Inflammatory macrophage (primary cell): ENCODE results near the gene CRYZ.

Experiments
- DNase-seq, 2 donors: peaks; one replicate each; pipeline ENCODE4 v3.0.0-alpha.2; 2020 to 2022

CRYZ gene

DNA sequence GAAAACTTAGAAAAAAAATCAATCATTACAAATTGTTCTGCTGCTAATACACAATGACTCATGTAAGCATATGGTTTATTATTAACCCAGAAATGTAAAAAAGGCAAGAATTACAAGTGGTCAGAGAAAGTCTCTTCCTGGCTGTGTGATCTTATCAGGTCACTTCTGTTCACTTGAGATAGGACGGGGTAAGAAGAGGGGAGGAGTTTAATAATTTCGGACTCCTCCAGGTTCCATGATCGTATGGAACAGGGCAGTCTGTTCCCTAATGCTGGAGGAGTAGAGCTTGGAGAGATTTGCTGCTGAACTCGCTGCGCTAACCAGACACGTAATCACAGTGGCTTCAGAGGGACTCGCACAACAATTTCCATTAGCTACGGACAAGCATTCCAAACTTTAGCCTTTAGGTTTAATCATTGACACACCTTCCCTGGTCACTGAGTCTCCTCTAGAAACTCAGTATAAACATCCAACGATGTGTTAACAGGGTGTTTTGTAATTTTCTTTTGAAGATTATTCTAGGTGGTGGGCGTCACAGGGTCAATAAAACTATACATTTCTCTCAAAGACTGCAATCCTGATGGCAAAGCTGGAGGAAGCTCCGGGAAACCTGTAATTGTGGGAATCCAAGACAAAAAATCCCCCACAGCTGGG lies 1.3 kb downstream of the CRYZ start:
- DNase-seq: no peak

DNA sequence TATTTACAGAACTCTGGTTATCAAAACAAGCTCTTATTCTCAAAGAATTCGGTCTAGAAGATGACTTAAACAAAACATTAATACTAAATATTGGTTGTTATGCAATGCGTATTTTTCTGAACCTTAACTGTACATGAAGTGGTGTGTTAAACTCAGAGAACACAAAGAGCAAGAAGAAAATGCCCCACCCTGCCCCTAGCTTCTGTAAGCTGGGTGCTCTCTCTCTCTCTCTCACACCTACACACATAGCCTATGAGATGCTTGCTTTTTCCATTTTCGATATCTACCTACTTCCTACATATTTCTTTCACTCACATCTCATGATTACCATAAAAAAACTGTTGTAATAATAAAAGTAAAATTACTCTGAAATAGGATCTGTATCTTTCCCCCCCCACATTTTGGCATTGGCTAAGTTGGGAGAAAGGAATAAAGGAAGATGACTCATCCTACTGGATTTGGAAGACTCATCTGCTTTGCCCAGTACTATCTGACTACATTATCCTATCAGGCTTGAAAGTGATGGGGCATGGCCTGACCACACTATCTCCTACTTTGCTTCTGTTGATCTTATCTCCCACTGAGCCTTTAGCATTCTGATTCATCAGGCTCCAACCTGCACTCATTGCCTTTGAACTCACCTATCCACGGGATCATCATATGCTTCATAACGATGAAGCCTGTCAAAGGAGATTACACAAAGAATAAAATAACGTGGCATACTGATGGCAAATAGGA lies 2.9 kb downstream of the CRYZ start:
- DNase-seq: no peak

DNA sequence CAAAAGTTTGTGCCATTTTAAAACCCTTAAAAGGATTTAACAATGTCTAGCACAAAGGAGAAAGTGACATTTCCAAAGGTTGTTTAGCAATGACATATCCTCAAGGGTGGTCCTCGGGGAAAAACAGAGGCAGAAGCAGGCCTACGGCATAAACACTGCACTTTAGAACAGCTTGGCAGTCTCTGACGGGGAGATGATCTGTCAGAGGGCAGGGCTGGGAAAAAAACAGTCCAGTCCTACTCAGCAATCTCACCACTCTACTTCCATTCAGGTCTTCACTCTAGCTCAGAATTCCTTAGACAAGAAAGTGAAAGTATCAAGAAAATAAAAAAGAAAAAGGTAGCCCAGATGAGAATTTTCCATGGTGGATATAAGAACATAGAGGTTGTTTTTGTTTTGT lies 4.1 kb downstream of the CRYZ start:
- no peak for DNase-seq

DNA sequence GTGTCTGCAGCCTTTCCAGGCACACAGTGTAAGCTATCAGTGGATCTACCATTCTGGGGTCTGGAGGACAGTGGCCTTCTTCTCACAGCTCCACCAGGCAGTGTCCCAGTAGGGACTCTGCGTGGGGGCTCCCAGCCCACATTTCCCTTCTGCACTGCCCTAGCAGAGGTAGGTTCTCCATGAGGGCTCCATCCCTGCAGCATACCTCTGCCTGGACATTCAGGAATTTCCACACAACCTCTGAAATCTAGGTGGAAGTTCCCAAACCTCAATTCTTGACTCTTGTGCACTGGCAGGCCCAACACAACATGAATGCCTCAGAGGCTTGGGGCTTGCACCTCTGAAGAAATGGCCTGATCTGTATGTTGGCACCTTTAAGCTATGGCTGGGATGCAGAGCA lies 6.8 kb downstream of the CRYZ start:
- DNase-seq: no peak

DNA sequence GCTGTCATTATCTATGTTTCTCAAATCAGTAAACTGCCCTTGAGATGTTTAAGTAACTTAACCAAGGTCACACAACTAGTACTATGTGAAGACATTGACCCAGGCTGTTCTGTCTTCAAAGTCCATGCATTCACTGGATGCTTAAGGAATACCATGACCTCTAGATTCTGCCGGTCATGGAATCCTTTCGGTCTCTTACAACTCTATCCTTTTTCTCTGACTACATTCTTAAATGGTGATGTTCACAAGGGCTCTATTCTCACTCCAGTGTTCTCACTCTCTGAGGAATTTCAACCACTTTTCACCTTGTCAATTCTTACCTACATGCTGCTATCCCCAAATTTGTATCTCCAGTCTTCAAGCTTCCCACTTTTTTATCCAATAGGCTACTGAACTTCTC lies 15.2 kb downstream of the CRYZ start:
- no peak for DNase-seq

DNA sequence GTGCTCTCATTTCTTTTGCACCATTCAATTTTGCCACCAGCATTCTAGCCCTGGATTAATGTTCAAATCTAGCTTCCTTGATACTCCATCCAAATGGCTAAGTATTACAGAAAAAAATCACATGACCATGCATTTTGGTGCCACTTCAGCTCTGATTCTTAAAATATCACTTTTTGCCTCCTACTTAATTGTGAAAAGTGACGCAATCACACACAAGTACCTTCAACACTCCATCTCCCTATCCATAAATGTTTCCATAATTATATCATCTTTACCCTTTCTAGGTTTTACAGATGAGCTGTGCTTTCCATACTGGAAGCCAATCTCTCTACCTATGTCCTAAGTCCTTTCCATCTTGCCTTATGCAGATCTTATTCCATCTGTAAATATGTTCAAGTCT lies 16.0 kb downstream of the CRYZ start:
- DNase-seq: no peak

DNA sequence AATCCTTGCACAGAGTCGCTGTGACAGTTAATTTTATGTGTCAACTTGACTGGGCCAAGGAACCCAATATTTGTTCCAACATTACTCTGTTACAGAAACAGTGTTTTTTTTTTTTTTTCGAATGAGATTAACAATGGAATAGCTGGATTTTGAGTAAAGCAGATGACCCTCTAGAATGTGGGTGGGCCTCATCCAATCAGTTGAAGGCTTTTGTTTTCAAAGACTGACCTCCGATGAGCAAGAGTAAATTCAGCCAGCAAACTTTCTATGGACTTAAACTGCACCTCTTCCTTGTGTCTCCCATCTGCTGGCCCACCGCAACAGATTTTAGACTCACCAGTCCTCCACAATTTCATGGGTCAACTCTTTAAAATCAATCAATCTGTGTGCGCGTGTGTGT lies 17.0 kb downstream of the CRYZ start:
- DNase-seq: no peak

DNA sequence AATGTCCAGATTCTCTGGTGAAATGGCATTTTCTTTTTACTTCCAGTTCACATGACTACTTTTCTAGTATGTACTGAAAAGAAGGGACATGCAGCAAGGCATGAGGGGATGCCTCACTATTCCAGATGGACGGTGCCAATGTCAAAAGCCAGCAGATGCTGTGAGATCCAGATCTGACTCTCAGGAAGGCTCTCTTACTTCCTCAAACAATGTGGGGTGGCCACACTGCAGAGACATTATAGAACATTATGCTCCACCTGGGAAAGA lies 17.7 kb downstream of the CRYZ start:
- DNase-seq: no peak

DNA sequence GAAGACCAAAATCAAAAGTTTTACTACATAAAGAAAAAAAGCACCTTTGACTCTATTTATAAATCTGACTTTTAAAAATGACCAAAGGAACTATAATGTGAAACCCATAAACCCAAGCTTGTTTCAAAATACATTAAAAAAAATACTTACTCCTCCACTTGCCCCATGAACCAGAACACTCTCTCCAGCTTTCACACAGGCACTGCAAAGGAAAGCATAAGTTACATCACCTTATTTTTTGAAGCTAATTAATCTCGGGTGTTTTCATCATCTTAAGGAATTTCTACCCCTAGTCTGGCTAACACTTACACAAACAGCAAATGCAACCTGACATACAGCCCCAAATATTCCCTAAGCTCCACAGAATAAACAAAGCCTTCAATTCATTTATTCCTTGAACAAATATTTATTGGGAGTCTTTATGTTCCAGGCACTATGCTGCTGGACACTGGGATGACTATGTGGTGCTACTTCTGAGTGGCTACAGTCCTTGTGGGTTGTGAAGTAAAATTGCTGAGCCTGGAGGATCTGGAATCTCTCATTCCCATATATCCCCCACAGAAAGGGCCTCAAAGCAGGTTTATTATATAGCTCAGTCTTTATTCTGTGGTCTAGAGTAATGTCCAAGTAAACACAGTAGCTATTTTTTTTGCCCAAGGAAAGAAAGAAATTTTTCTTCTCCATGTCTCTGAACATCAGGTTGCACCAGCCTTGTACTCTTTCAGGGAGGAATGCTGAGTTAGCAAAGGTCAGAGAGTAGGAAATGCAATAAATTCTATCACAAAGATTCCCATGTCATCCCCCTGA lies 18.2 kb downstream of the CRYZ start:
- DNase-seq: no peak

DNA sequence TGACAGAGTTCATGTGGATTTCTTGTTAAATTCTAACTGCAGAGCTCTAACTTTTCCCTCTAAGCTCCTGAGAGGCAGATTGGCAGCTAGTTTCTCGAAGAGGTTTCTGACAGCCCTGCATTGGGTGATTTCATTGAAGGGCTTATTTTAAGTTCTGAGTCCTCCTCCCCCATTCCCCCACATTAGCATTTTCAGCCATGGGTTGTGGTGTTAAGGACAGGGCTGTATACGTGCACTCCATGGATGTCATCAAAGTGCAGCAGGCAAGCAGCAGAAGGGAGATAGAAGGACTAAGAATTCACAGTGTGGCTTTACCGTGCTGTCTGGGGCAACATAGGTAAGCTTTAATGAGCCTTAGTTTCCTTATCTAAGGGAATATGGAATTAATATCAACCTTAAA lies 19.0 kb downstream of the CRYZ start:
- no peak for DNase-seq

DNA sequence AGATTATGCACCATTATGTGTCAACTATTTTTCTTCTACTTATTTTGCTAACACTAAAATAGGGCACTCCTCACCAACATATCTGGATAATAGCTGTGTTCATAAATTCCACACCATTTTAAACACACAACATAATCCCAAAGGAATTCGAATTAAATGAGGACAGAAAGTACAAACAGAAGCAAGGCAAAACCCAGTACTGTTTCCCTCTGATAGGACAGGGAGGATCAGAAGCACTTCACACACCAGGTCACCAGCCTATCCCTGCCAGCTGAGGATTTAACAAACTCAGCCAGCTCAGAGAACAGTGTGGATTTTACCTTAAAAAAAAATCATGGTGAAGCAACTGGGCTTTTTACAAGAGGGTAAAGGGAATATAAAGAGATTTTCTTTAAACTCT lies 20.0 kb downstream of the CRYZ start:
- DNase-seq: no peak

DNA sequence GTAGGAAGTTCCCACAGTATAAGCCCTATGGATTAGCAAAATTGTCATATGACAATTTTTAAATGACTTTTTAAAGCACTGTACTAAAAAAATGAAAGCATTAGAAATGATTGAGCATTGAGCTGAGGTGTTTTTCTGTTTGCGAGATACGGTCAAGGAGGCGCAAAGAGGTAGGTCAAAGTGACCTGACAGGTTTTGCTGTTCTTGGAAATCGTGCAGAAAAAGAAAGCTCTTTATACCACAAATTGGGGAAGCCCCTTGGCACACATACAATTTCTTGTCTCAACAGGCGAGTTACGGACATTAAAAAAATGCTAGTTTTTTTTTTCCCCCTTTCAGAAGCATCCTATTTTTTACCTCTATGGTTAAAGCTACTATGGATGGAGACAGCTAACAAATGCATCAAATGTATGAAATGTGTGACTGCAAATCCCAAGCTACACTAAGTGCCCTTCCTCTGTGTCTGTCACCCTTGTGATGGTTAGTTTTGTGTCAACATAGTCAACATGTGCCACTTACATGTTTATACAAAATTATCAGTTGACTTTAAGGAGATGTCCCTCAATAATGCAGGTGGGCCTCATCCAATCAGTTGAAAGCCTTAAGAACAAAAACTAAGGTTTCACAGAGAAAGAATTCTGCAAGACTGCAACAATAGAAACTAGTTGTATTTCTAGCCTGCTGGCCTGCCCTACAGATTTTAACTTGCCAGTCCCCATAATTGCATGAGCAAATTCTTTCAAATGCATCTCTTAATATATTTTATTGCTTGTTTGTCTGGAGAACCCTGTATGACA lies 29.3 kb downstream of the CRYZ start:
- no peak for DNase-seq

DNA sequence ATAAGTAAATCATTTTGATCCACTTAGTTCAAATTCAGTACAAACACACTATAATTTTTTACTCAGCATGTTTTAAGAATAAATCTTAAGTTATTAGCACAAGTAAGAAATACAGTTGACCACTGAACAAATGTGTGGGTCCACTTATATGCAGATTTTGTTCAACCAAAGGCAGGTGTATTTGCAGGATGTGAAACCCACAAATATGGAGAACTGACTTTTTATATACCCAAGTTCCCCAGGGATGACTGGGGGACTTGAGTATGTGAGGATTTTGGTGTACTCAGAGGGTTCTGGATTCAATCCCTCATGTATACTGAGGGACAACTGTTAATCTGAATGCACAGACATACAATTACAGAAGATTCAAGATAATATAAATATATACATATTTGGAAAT lies 33.5 kb downstream of the CRYZ start:
- no peak for DNase-seq

DNA sequence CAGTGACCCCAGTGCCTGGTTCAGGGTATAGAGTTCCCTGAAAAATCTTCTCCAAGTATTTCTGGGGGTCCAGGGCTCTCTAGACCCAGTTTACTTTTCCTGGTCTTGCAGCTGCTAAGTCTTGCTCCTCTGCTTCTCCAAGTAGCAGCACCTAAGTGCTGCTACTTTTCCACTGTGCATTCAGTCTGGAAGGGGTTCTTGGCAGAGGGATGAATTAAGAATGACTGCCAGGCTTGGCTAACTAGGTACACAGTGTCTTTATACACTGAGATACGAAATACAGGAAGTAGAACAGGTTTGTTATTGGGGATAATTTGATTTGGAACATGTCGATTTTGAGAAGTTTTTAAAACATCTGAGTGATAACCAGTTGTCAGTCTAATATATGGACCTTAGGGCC lies 35.0 kb downstream of the CRYZ start:
- no peak for DNase-seq

DNA sequence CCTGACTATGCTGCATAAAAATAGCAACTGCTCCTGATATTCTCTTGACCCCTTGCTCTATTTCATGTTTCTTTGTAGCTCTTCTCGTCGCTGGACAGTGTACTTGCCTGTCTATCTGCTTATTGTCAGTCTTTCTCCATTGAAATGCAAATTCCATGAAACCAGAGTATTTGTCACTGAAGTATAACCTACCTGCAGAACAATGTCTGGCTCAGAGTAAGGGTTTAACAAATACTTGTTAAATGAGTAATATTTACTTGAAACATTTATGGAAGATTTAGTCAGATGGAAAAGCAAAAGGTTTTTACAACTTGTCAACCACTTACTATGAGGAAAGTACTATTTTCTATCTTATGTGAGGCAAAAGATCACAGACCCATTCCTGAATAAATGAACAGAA lies 39.4 kb downstream of the CRYZ start:
- DNase-seq: no peak

DNA sequence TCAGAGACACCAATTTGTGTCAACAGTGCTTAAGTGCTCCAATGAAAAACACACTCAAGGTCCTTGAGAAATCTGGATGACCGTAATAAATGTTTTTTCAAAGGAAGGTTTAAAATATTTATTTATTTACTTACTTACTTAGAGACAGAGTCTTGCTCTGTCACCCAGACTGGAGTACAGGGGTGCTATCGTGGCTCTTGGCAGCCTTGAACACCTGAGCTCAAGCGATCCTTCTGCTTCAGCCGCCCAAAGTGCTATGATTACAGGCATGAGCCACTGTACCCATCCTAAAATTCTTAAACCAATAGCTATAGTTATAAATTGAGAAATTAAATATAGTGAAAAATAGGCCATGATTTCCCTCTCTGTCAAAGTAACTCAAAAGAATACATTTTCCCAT lies 41.9 kb downstream of the CRYZ start:
- DNase-seq: no peak

DNA sequence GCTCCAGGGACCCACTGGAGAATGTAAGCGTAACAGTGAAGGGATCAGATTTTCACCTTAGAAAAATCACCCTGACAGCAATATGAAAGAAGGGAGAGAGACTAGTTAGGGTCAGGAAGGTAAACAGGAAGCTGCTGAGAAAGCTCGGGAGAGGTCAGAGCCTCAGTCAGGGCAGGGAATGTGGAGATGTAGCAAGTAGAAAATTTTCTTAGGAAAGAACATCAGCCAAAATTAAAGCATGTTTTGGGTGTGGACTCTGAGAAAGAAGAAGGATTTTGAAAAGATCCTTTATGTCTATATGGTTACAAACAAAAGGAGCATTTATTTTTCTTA lies 42.5 kb downstream of the CRYZ start:
- no peak for DNase-seq

DNA sequence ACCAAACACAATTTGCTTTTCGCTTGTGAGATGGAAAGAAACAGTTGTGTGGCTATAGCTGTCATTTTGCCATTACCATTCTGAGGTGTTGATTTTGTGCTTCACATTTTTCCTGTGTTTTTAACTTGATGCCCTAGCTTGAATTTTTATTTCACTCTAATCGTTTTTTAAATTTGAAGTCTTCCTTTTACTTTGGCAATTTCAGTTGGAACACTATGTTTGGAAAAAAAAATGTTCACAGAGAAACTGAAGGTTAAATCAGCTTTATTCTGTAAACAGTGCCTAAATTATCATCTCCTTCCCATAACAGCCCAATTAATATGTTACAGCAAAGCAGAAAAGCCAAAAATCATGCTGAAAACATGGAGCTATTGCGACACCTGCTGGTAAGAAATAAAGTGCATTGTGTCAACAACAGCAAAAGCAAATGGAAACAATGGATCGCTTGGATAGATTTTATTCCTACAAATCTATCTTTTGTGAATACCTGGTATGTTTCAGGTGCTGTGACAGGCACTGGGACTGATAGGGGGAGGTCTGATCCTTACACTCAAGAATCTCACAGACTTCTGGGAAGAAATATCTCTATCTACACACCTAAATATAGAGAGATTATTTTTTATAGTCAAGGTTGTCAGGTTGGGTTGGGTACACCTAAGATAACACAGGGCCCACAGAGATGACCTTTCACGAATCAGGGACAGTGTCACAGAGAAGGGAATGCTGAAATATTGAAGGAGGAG lies 43.1 kb downstream of the CRYZ start:
- peak; percentile 60 to 65 for DNase-seq

DNA sequence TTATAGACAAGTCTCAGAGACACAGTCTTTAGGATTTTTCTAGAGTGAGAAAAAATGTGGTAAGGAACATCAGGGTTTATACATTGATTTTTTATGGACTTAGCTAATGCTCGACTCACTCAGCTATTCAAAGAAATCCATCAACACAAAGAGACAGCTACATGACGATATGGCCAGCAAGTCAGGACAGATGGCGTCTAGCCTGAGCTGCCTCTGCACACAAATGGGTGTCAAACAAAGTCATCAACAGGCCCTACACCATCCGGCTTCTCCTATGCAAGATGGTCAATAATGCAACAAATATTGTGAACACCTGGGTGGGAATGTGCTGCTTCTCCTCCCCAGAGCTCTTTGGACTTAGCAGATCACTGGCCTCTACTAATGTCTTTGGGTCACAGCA lies 45.9 kb downstream of the CRYZ start:
- no peak for DNase-seq

DNA sequence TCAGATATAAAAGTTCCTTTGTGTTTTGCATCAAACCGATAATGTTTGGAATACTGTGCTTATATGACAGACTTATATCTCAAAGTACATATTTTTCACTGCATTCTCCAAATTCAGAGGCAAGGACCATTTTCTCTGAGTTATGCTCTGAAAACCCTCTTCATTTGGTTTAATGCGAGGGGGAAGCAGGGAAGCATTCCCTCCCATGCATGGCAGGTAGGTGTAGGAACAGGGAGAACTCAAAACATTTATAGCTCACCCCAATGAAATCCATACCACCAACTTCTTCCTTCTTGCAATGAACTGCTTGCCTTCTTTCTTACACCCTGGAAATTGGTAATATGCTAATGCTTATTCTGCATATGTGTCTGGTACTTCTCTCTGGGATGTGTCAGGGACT lies 48.5 kb downstream of the CRYZ start:
- DNase-seq: no peak

DNA sequence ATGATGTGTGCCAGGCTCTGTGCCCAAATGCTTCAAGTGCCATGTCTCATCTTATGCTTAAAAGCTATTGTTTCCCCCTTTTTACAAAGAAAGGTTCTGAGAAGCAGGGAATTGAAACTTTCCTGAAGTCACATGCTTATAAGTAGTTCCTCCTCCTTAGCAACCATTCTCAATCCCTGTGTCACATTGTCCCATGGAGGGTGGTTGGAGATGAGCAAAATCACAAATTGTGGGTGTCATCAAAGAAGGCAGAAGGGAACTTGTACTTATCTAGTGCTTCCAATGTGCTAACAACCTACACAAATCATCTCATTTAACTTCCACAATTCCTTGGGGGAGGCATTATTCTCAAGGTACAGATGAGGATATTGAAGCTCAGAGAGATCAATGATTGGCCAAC lies 49.2 kb downstream of the CRYZ start:
- DNase-seq: peak; percentile 12 to 23

DNA sequence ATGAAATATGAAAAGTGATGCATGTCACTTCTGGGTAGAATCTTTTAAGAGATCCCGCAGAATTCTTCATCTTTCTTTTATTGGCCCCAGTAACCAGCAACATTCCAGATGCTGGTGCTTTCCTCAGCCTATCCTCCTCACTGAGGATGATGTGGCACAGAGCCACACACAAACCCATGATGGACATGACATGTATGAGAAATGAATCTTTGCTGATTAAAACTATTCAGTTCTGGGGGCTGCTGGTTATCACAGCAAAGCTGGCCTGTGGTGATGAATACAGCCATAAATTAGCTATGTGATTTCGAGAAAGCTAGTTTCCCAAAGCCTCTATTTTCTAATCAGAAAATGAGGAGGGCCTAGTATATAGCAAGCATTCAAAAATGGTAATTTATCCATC lies 51.0 kb downstream of the CRYZ start:
- DNase-seq: no peak

DNA sequence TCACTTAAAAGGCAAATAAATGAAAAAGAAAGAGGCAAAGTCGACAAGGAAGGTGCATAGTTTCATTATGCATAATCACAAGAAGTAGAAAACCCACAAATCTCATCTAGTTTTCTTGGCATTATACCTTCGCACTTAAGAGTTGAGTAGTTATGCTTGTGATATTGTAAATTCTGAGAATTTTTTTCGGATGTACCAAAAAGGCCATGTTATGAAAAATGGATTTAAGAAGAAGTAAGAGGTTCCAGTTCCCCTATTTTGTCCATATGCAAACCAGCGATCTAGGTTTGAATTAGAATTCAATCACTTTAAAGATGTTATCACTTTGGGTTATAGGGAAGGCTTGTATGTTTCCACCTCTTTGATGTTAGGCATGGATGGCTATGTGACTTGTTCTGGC lies 51.4 kb downstream of the CRYZ start:
- DNase-seq: no peak
